ENCODE measurements around the gene ERCC5. TPM values are rescaled to one million over a fixed set of nuclear protein-coding genes. Genes with fewer than 3 reads are reported as not detected.

ERCC5 gene
- total and polyA plus RNA-seq, 2 of the 8 experiments (the other 6 are each of a cell fraction or from before 2014, with no cell fraction given): 3.8 to 24.4 TPM

DNA sequence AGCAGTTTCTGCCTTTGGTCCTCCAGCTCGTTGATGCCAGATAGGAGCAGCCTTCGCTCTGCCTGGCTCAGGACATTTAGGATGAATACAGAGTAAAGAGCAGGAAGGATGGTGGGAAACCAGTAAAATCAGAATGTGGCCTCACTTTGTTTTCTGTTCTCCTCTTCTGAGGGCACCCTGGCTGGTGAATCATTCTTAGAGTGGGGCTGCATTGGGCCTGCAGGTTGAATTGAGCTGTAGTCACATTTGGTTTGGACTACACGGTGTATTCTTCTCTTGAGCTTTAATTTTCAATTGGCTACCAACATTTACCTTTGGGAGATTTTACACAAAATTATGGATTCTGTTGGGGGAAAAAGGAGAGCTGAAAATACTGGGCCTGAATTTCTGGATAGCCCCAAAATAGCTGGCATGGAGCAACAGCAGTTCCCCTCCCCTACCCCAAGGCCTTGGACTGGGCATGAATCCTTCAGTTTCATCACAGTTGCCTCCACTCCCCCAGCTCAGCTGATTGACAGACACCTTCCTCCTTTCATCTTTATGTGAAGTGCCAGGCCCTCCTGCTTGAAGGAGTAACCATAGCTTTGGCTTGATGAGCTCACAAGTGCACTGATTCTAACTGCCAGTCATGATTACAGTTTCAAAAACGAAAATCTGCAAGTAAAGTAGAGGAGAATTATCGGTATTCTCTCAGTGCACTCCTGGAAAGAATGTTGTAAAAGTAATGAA lies 24.3 kb downstream of the ERCC5 start:
- CTCF ChIA-PET (ENCODE audit: partially characterized antibody): interaction anchor here (0.5 to 3.0 kb wide), 49 partner anchors 8 to 1198 kb away, joined by 3 to 28 read pairs (median 4); partner anchors contain the start of gene TPP2
- H3K9ac ChIP-seq (replicated peaks in 1 of 4; ENCODE audit: extremely low read depth in 1 of 4, low read depth in 3 of 4, low read length in 3 of 4): no peak overlapping the region
- H3K9me3 ChIP-seq (ENCODE audit: insufficient read depth in 2 of 2, low read depth in 1 of 2, low read length in 1 of 2): no peaks in the 10 kb centered on the region
- H2AFZ ChIP-seq (ENCODE audit: low read length): no peak overlapping the region
- POLR2A ChIA-PET (ENCODE audit: partially characterized antibody): interaction anchor here (1.4 kb wide), 1 partner anchor 33 kb away, joined by 3 read pairs; no protein-coding TSS in a partner anchor
- no peaks in the 10 kb centered on the region for H4K20me1 ChIP-seq (replicated peaks in 1 of 2; ENCODE audit: control insufficient read depth in 1 of 2, insufficient read depth in 2 of 2, low read length in 2 of 2)
- H3K56ac ChIP-seq (replicated peaks; ENCODE audit: insufficient read length, low read depth, low read length): no peak overlapping the region
- no peak overlapping the region for H2AK5ac ChIP-seq (ENCODE audit: low read depth, low read length)
- no peak overlapping the region for H4K5ac ChIP-seq (ENCODE audit: insufficient read length, low read depth, low read length)
- H3K4me1 ChIP-seq (replicated peaks in 1 of 4; ENCODE audit: control insufficient read depth in 3 of 4, insufficient read depth in 4 of 4, low read length in 3 of 4): peaks cover 0 to 3% (median 1%) of the 10 kb centered on the region in 4 experiments; a peak in 3 of 7 replicates
- no peak overlapping the region for H2BK20ac ChIP-seq (ENCODE audit: low read length)
- no peak overlapping the region for H2BK12ac ChIP-seq (ENCODE audit: low read depth, low read length)
- H3K18ac ChIP-seq (ENCODE audit: extremely low read depth, low read length): no peak overlapping the region
- no peak overlapping the region for H2BK5ac ChIP-seq (ENCODE audit: low read depth, low read length)
- H3K27ac ChIP-seq (ENCODE audit: low read depth, low read length): no peak overlapping the region
- no peak overlapping the region for H4K91ac ChIP-seq (replicated peaks; ENCODE audit: insufficient read length, low read length)
- H3K4me3 ChIP-seq (ENCODE audit: extremely low read depth in 1 of 4, insufficient read depth in 2 of 4, low read depth in 3 of 4, low read length in 4 of 4): no peak overlapping the region
- H4K8ac ChIP-seq (ENCODE audit: extremely low read depth, insufficient read depth, low read length): no peak overlapping the region
- H3K79me2 ChIP-seq (ENCODE audit: control insufficient read depth in 1 of 2, insufficient read depth in 2 of 2, low read length in 2 of 2): no peaks in the 10 kb centered on the region
- H2BK120ac ChIP-seq (replicated peaks; ENCODE audit: low read depth, low read length): no peak overlapping the region
- H2BK15ac ChIP-seq (ENCODE audit: low read length): no peak overlapping the region
- WGBS, 2 experiments (ENCODE audit: extremely low coverage in 1 of 2, insufficient coverage in 1 of 2, insufficient read length in 1 of 2, insufficient replicate concordance in 2 of 2, low coverage in 1 of 2, low lambda C conversion rate in 2 of 2, missing lambda C conversion rate in 1 of 2): 69% methylated on average over 5 of the region's 5 CpGs; no CpG with 5 or more reads in 1 of the 2 experiments
- H3K23ac ChIP-seq (ENCODE audit: insufficient read length): no peak overlapping the region
- H3K14ac ChIP-seq (ENCODE audit: insufficient read length): no peak overlapping the region
- H3K36me3 ChIP-seq (ENCODE audit: control insufficient read depth in 2 of 4, insufficient read depth in 4 of 4, low read length in 3 of 4): peaks cover 0 to 21% (median 2%) of the 10 kb centered on the region in 4 experiments; a peak in 7 of 8 replicates
- no peak overlapping the region for H3K4ac ChIP-seq (replicated peaks; ENCODE audit: insufficient read length, low read depth, low read length)
- H3K23me2 ChIP-seq (ENCODE audit: low read depth, low read length): no peaks in the 10 kb centered on the region
- FAIRE-seq (no peak), DNase-seq (ENCODE audit: low read depth in 1 of 2, low spot score in 2 of 2) (no peak)
- H3K4me2 ChIP-seq (ENCODE audit: insufficient read depth in 1 of 2, low read depth in 2 of 2, low read length in 2 of 2): no peak overlapping the region
- H3K79me1 ChIP-seq (ENCODE audit: low read depth, low read length): no peaks in the 10 kb centered on the region
- H3K27me3 ChIP-seq (replicated peaks in 1 of 4; ENCODE audit: control insufficient read depth in 3 of 4, extremely low read depth in 1 of 4, insufficient read depth in 3 of 4, low read length in 3 of 4): no peaks in the 10 kb centered on the region
- TF ChIP-seq KDM1A (IDR thresholded peaks at IDR 0.05; ENCODE audit: borderline replicate concordance, low read length) (no peak), PHF8 (conservative IDR thresholded peaks at IDR 0.05; ENCODE audit: low read depth, low read length) (no peak), SUZ12 (IDR thresholded peaks at IDR 0.05; ENCODE audit: low read length) (no peak), NANOG (IDR thresholded peaks at IDR 0.05; ENCODE audit: insufficient read depth, low read depth, low read length, poor library complexity, severe bottlenecking) (no peak), SP2 (IDR thresholded peaks at IDR 0.05; ENCODE audit: low read length) (no peak), TAF7 (optimal IDR thresholded peaks at IDR 0.05; ENCODE audit: borderline replicate concordance, low read depth, low read length) (no peak), CREB1 (IDR thresholded peaks at IDR 0.05) (no peak), EP300 (IDR thresholded peaks at IDR 0.05; ENCODE audit: borderline replicate concordance in 1 of 2, low read depth in 2 of 2, low read length in 2 of 2) (no peak), KDM4A (IDR thresholded peaks at IDR 0.05; ENCODE audit: low read depth, low read length, severe bottlenecking) (no peak), SRF (IDR thresholded peaks at IDR 0.05; ENCODE audit: low read depth, low read length) (no peak), BCL11A (IDR thresholded peaks at IDR 0.05; ENCODE audit: low read depth in 2 of 2, low read length in 2 of 2) (no peak), TAF1 (IDR thresholded peaks at IDR 0.05; ENCODE audit: low read depth, low read length) (no peak), CHD1 (IDR thresholded peaks at IDR 0.05; ENCODE audit: low read depth, low read length) (no peak)
